K562 (cell line): ENCODE data around the gene GPATCH11.

ENCODE experiments used
- C11orf30 ChIP-seq: fragments of 450-650 bp; IDR thresholded peaks from 2 replicates; pipeline ENCODE4 v1.6.1; 2016; ENCODE audit warnings: low read depth, mild to moderate bottlenecking
- CEBPB ChIP-seq: fragments of 450-650 bp; IDR thresholded peaks from 2 replicates; pipeline ENCODE4 v1.6.1; 2016; ENCODE audit warnings: missing genetic modification characterization, missing compliant biosample characterization
- CEBPG ChIP-seq, 3 experiments: fragments of 200-800 bp in 1 of 3; sonication (Bioruptor generic) in 1 of 3; sonication (generic) in 1 of 3; formaldehyde crosslinking in 1 of 3; IDR thresholded peaks in 2 of 3; conservative IDR thresholded peaks in 1 of 3; 2 replicates each; pipeline versions ENCODE4 v1.6.1 to v1.8.0; 2016 to 2022; ENCODE audit warnings: missing compliant biosample characterization in 2 of 3, missing genetic modification characterization in 2 of 3, mild to moderate bottlenecking in 1 of 3, missing genetic modification reagents in 1 of 3
- CTCF ChIP-seq, 3 experiments: IDR thresholded peaks in 2 of 3; conservative IDR thresholded peaks in 1 of 3; 2 replicates each; pipeline ENCODE4 v1.5.1; 2011 to 2012; ENCODE audit warnings: low read length in 3 of 3, mild to moderate bottlenecking in 3 of 3, control low read depth in 2 of 3, improper control_type of control experiment in 1 of 3, inconsistent platforms in 1 of 3, low read depth in 1 of 3, mixed read lengths in 1 of 3, moderate library complexity in 1 of 3; ENCODE audit not compliant: insufficient read depth in 2 of 3
- GABPB1 ChIP-seq: sonication (generic); formaldehyde crosslinking; IDR thresholded peaks from 2 replicates; pipeline ENCODE4 v1.8.0; 2022; ENCODE audit warnings: mild to moderate bottlenecking, missing genetic modification reagents
- MCM5 ChIP-seq: fragments of 450-650 bp; IDR thresholded peaks from 2 replicates; pipeline ENCODE4 v1.6.1; 2016; ENCODE audit warnings: low read depth
- MEIS2 ChIP-seq: fragments of 450-650 bp; IDR thresholded peaks from 2 replicates; pipeline ENCODE4 v1.6.1; 2014; ENCODE audit warnings: mild to moderate bottlenecking; ENCODE audit not compliant: partially characterized antibody
- NR2F6 ChIP-seq: fragments of 450-650 bp; formaldehyde crosslinking; IDR thresholded peaks from 2 replicates; pipeline ENCODE4 v1.4.0; 2020; ENCODE audit warnings: mild to moderate bottlenecking
- TAF1 ChIP-seq: IDR thresholded peaks from 2 replicates; pipeline ENCODE4 v1.6.1; 2011; ENCODE audit warnings: mild to moderate bottlenecking, low read length, moderate library complexity; ENCODE audit not compliant: insufficient read depth, control insufficient read depth, severe bottlenecking; ENCODE audit errors: extremely low read depth
- TEAD4 ChIP-seq, 2 experiments: sonication (generic) in 1 of 2; formaldehyde crosslinking in 1 of 2; IDR thresholded peaks; 2 replicates each; pipeline versions ENCODE4 v1.6.1 to v1.8.0; 2012 to 2022; ENCODE audit warnings: borderline replicate concordance in 1 of 2, inconsistent platforms in 1 of 2, low read length in 1 of 2, mild to moderate bottlenecking in 1 of 2, missing genetic modification reagents in 1 of 2
- ZBTB7A ChIP-seq: IDR thresholded peaks from 2 replicates; pipeline ENCODE4 v1.6.1; 2011; ENCODE audit warnings: low read depth, mild to moderate bottlenecking, low read length, moderate library complexity, borderline replicate concordance; ENCODE audit not compliant: control insufficient read depth
- TF ChIP-seq, protein P1 (sequence below): sonication (generic); formaldehyde crosslinking; IDR thresholded peaks from 2 replicates; pipeline ENCODE4 v1.9.0; 2022; ENCODE audit warnings: mild to moderate bottlenecking, missing genetic modification reagents

GRCh38 chr2:37039580-37039979, 44.7 kb upstream of the GPATCH11 start:
- TF ChIP-seq C11orf30, result peak; percentile 28; the same call in 1 of the 2 replicates
- TF ChIP-seq TAF1, result no peak
- TF ChIP-seq NR2F6 (CRISPR knock-in tag), result no peak
- TF ChIP-seq, protein P1, sequence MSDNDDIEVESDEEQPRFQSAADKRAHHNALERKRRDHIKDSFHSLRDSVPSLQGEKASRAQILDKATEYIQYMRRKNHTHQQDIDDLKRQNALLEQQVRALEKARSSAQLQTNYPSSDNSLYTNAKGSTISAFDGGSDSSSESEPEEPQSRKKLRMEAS (CRISPR knock-in tag), result no peak
- TF ChIP-seq CEBPB (tag), result no peak
- TF ChIP-seq ZBTB7A, result no peak
- TF ChIP-seq GABPB1 (CRISPR knock-in tag), result no peak
- no peak for TF ChIP-seq MCM5
- TF ChIP-seq TEAD4 (IDR thresholded peaks at IDR 0.05; ENCODE audit: low read length), result no peak
- no peak for TF ChIP-seq TEAD4 (CRISPR knock-in tag; IDR thresholded peaks at IDR 0.05; ENCODE audit: borderline replicate concordance)
- no peak for TF ChIP-seq CTCF (IDR thresholded peaks at IDR 0.05 in 2 of 3, conservative IDR thresholded peaks at IDR 0.05 in 1 of 3; ENCODE audit: insufficient read depth in 2 of 3, low read depth in 1 of 3, low read length in 3 of 3)
- TF ChIP-seq CEBPG (CRISPR knock-in tag; IDR thresholded peaks at IDR 0.05), result no peak
- TF ChIP-seq CEBPG (tag; conservative IDR thresholded peaks at IDR 0.05 in 1 of 2, IDR thresholded peaks at IDR 0.05 in 1 of 2), result no peak
- no peak for TF ChIP-seq MEIS2
